HCT116 (cell line): ENCODE data around the gene DUSP2.

Source experiments
- CBX3 ChIP-seq: IDR thresholded peaks from 2 replicates; pipeline ENCODE4 v1.6.1; 2012; ENCODE audit warnings: low read depth
- CEBPB ChIP-seq: IDR thresholded peaks from 2 replicates; pipeline ENCODE4 v1.6.1; 2012; ENCODE audit warnings: low read depth
- EZH2 ChIP-seq: fragments of 200-600 bp; sonication (generic); IDR thresholded peaks from 2 replicates; pipeline ENCODE4 v1.6.1; 2017; ENCODE audit warnings: antibody characterized with exemption, mixed run types
- EZH2phosphoT487 ChIP-seq: fragments of 200-600 bp; IDR thresholded peaks from 2 replicates; pipeline ENCODE4 v1.6.1; 2018; ENCODE audit warnings: antibody characterized with exemption, borderline replicate concordance
- JUND ChIP-seq: IDR thresholded peaks from 2 replicates; pipeline ENCODE4 v1.6.1; 2012
- POLR2A ChIP-seq: IDR thresholded peaks from 2 replicates; pipeline ENCODE4 v1.7.0; 2011; ENCODE audit warnings: borderline replicate concordance; ENCODE audit not compliant: insufficient read depth, insufficient read length; ENCODE audit errors: extremely low read depth
- POLR2AphosphoS5 ChIP-seq: IDR thresholded peaks from 2 replicates; pipeline ENCODE4 v1.6.1; 2011; ENCODE audit warnings: mild to moderate bottlenecking, low read depth, low read length, moderate library complexity
- SIN3A ChIP-seq: IDR thresholded peaks from 2 replicates; pipeline ENCODE4 v1.6.1; 2012; ENCODE audit warnings: low read depth
- SP1 ChIP-seq: IDR thresholded peaks from 2 replicates; pipeline ENCODE4 v1.6.1; 2012; ENCODE audit warnings: low read depth
- SRF ChIP-seq: IDR thresholded peaks from 2 replicates; pipeline ENCODE4 v1.6.1; 2012; ENCODE audit warnings: low read depth
- YY1 ChIP-seq: IDR thresholded peaks from 2 replicates; pipeline ENCODE4 v1.6.1; 2011; ENCODE audit warnings: low read length, low read depth, moderate library complexity, mild to moderate bottlenecking; ENCODE audit not compliant: insufficient replicate concordance; ENCODE audit errors: extremely low read depth
- ZFX ChIP-seq: fragments of 450-650 bp; IDR thresholded peaks from 2 replicates; pipeline ENCODE4 v1.6.1; 2017
- TF ChIP-seq, protein P1 (sequence below), 3 experiments: fragments of 200-600 bp in 1 of 3; sonication (generic) in 1 of 3; IDR thresholded peaks in 2 of 3; conservative IDR thresholded peaks in 1 of 3; 2 replicates each; pipeline ENCODE4 v1.5.1; 2012 to 2017; ENCODE audit warnings: low read depth in 2 of 3, low read length in 2 of 3, antibody characterized with exemption in 1 of 3, borderline replicate concordance in 1 of 3, control low read depth in 1 of 3, mild to moderate bottlenecking in 1 of 3, mixed read lengths in 1 of 3, mixed run types in 1 of 3, moderate library complexity in 1 of 3; ENCODE audit not compliant: insufficient read depth in 1 of 3

DNA sequence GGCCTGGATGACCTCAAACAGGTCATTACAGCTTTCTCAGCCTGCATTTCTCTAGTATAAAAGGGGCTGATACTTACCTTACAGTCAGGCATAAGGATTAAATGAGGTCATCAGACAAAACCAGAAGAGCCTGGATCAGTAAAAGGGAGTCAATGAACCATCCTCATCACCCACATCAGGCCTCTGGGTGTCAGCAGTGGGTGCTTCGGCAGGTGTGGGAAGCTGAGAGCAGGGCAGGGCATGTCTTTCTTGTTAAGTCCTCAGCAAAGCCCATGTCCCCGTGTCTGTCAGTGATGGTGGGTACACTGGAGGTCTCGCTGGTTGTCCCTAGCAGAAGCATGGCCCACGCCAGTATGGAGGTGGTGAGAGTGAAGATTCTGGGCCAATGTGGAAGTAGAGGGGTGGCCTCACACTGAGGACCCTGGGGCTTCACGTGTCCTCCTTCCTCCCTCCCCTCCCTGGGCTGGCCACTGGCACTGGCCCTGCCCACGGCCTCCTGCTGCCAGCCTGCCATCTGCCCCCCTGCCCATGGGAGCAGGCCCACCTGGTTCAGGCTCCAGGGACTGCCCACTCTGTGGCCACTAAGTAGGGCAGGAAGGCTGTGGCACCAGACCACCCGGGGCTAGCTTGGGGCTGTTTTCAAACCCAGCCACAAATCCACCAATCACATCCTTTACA lies 33.3 kb downstream of the DUSP2 start:
- TF ChIP-seq, protein P1, sequence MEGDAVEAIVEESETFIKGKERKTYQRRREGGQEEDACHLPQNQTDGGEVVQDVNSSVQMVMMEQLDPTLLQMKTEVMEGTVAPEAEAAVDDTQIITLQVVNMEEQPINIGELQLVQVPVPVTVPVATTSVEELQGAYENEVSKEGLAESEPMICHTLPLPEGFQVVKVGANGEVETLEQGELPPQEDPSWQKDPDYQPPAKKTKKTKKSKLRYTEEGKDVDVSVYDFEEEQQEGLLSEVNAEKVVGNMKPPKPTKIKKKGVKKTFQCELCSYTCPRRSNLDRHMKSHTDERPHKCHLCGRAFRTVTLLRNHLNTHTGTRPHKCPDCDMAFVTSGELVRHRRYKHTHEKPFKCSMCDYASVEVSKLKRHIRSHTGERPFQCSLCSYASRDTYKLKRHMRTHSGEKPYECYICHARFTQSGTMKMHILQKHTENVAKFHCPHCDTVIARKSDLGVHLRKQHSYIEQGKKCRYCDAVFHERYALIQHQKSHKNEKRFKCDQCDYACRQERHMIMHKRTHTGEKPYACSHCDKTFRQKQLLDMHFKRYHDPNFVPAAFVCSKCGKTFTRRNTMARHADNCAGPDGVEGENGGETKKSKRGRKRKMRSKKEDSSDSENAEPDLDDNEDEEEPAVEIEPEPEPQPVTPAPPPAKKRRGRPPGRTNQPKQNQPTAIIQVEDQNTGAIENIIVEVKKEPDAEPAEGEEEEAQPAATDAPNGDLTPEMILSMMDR (IDR thresholded peaks at IDR 0.05 in 2 of 3, conservative IDR thresholded peaks at IDR 0.05 in 1 of 3; ENCODE audit: borderline replicate concordance in 1 of 3, insufficient read depth in 1 of 3, low read depth in 2 of 3, low read length in 2 of 3): no peak
- TF ChIP-seq EZH2phosphoT487 (no peak), JUND (no peak), POLR2AphosphoS5 (no peak), CEBPB (no peak), CBX3 (no peak), EZH2 (no peak), POLR2A (no peak), ZFX (no peak), SRF (no peak), SIN3A (no peak), YY1 (no peak), SP1 (no peak)
